HepG2 (cell line): Measurements from ENCODE around the gene PXK. TPM values are rescaled to one million over a fixed set of nuclear protein-coding genes. Genes with fewer than 3 reads are reported as not detected.

Experiments used
- ARID2 ChIP-seq: sonication (generic); formaldehyde crosslinking; IDR thresholded peaks from 2 replicates; pipeline ENCODE4 v1.8.1; 2022; ENCODE audit warnings: mild to moderate bottlenecking, missing genetic modification reagents, borderline replicate concordance
- ELF1 ChIP-seq: sonication (generic); formaldehyde crosslinking; IDR thresholded peaks from 2 replicates; pipeline ENCODE4 v1.4.0; 2020; ENCODE audit warnings: missing genetic modification reagents
- FOXK1 ChIP-seq: sonication (generic); formaldehyde crosslinking; IDR thresholded peaks from 2 replicates; pipeline ENCODE4 v1.4.0; 2020; ENCODE audit warnings: low read depth, missing genetic modification reagents, borderline replicate concordance
- GTF2F1 ChIP-seq: fragments of 150-350 bp; IDR thresholded peaks from 2 replicates; pipeline ENCODE4 v1.6.1; 2014; ENCODE audit warnings: low read length
- HCFC1 ChIP-seq: fragments of 150-350 bp; IDR thresholded peaks from 2 replicates; pipeline ENCODE4 v1.6.1; 2014; ENCODE audit warnings: low read depth, low read length
- HDAC1 ChIP-seq: sonication (generic); formaldehyde crosslinking; IDR thresholded peaks from 2 replicates; pipeline ENCODE4 v1.5.1; 2020; ENCODE audit warnings: mild to moderate bottlenecking, missing genetic modification reagents
- HMG20B ChIP-seq: conservative IDR thresholded peaks from 2 replicates; pipeline ENCODE4 v1.6.1; 2016; ENCODE audit warnings: missing genetic modification reagents, missing compliant biosample characterization
- IKZF1 ChIP-seq: fragments of 450-650 bp; IDR thresholded peaks from 2 replicates; pipeline ENCODE4 v1.7.1; 2016
- LCORL ChIP-seq, 2 experiments: fragments of 450-650 bp in 1 of 2; sonication (generic) in 1 of 2; formaldehyde crosslinking in 1 of 2; IDR thresholded peaks; 2 replicates each; pipeline versions ENCODE4 v1.5.0 to v1.6.1; 2017 to 2020; ENCODE audit warnings: antibody characterized with exemption in 1 of 2, missing genetic modification reagents in 1 of 2
- PITX1 ChIP-seq: sonication (generic); formaldehyde crosslinking; IDR thresholded peaks from 2 replicates; pipeline ENCODE4 v1.5.1; 2020; ENCODE audit warnings: mild to moderate bottlenecking, missing genetic modification reagents
- PPARG ChIP-seq: conservative IDR thresholded peaks from 2 replicates; pipeline ENCODE4 v1.6.1; 2016; ENCODE audit warnings: missing biosample characterization, missing genetic modification reagents
- RFX3 ChIP-seq: IDR thresholded peaks from 2 replicates; pipeline ENCODE4 v1.6.1; 2016; ENCODE audit warnings: missing biosample characterization, missing genetic modification reagents
- SP4 ChIP-seq: sonication (generic); formaldehyde crosslinking; IDR thresholded peaks from 2 replicates; pipeline ENCODE4 v1.8.1; 2023; ENCODE audit warnings: mild to moderate bottlenecking, missing genetic modification reagents
- SRF ChIP-seq: IDR thresholded peaks from 2 replicates; pipeline ENCODE4 v1.6.1; 2011; ENCODE audit warnings: mild to moderate bottlenecking, low read depth, low read length, moderate library complexity
- TRIM24 ChIP-seq: sonication (generic); formaldehyde crosslinking; IDR thresholded peaks from 2 replicates; pipeline ENCODE4 v1.8.0; 2022; ENCODE audit warnings: mild to moderate bottlenecking, missing genetic modification reagents
- ZNF10 ChIP-seq: sonication (generic); formaldehyde crosslinking; IDR thresholded peaks from 2 replicates; pipeline ENCODE4 v1.4.0; 2020; ENCODE audit warnings: mild to moderate bottlenecking, low read depth, missing genetic modification reagents, borderline replicate concordance
- ZNF362 ChIP-seq: sonication (generic); formaldehyde crosslinking; IDR thresholded peaks from 2 replicates; pipeline ENCODE4 v1.4.0; 2020; ENCODE audit warnings: missing genetic modification reagents, mild to moderate bottlenecking, borderline replicate concordance
- ZNF615 ChIP-seq: sonication (generic); formaldehyde crosslinking; IDR thresholded peaks from 2 replicates; pipeline ENCODE4 v1.5.0; 2020; ENCODE audit warnings: mild to moderate bottlenecking, missing genetic modification reagents, borderline replicate concordance
- ZNF75D ChIP-seq: sonication (generic); formaldehyde crosslinking; IDR thresholded peaks from 2 replicates; pipeline ENCODE4 v1.8.1; 2023; ENCODE audit warnings: missing genetic modification reagents, mild to moderate bottlenecking, borderline replicate concordance
- ZNF772 ChIP-seq: sonication (generic); formaldehyde crosslinking; IDR thresholded peaks from 2 replicates; pipeline ENCODE4 v1.5.0; 2020; ENCODE audit warnings: mild to moderate bottlenecking, missing genetic modification reagents
- polyA plus RNA-seq, 8 experiments: library from polyadenylated mRNA; depleted of rRNA in 3 of 8; stranded (reverse) in 7 of 8; unstranded in 1 of 8; fragments of >200 nt; fragmentation: Illumina TruSeq in 4 of 8; extraction: Trizol in 4 of 8; gene quantifications; 2 replicates each; pipeline versions ENCODE4 v1.2.1 to v1.2.3, GENCODE V29; 2011 to 2016; ENCODE audit warnings: low read depth in 4 of 8, missing spikeins in 1 of 8, mixed read lengths in 1 of 8; ENCODE audit not compliant: insufficient read depth in 1 of 8
- total RNA-seq, 5 experiments: library from RNA; depleted of rRNA; stranded (reverse); fragments of >200 nt; fragmentation: Illumina TruSeq; extraction: Trizol; gene quantifications; 2 replicates each; pipeline ENCODE4 v1.2.3, GENCODE V29; 2016; ENCODE audit warnings: low read depth in 1 of 5
- TF ChIP-seq, protein P1 (sequence below): sonication (generic); formaldehyde crosslinking; IDR thresholded peaks from 2 replicates; pipeline ENCODE4 v1.4.0; 2020; ENCODE audit warnings: missing genetic modification reagents, borderline replicate concordance
- TF ChIP-seq, protein P2 (sequence below): sonication (generic); formaldehyde crosslinking; IDR thresholded peaks from 2 replicates; pipeline ENCODE4 v1.9.0; 2021; ENCODE audit warnings: missing genetic modification reagents, mild to moderate bottlenecking, borderline replicate concordance
- TF ChIP-seq, protein P3 (sequence below): sonication (generic); formaldehyde crosslinking; IDR thresholded peaks from 2 replicates; pipeline ENCODE4 v1.4.0; 2020; ENCODE audit warnings: missing genetic modification reagents

Gene PXK
- total and polyA plus RNA-seq, 2 of the 13 experiments (the other 11 are each of a cell fraction or from before 2014, with no cell fraction given), result 6.4 to 18.6 TPM

DNA sequence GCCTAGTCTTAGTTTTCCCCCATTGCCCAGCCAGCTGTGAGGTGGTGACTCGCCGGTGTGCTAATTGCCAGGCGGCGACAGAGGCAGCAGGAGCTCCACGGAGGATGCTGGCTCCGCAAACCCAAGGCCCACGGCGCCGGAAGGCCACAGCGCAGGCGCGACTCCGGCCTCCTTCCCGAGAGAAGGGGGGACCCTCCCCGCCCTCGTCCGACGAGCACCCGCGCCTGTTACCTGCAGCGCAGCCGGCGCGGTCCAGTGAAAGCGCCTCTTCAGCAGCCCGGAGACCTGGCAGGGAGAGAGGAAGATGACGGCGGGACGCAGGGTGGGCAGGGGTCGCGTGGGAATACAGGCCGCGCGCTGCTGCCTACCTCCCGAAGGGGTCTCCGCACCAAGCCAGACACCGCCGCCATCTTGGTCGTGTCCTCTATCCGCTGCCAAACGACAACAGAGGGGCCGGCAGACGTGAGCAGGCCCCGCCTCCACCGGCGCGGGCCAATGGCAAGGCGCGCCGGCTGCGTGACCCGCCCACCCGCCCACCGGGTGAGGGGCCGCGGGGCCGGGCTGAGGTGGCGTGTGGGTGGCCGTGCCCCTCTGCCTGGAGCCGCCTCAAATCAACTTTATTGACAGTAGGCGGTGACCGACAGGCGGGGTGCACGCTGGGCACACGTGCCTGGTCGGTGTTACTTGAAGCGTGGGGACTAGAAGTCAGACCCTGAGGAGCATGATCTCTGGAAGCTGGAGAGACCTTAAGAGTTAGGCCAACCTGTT is 100.9 kb downstream of the PXK start, which contains the start of gene PDHB (continued):
- TF ChIP-seq HDAC1 (CRISPR knock-in tag) (peak; percentile 74), PITX1 (CRISPR knock-in tag) (peak; percentile 41; the same call in 1 of the 2 replicates), ELF1 (CRISPR knock-in tag) (no peak), FOXK1 (CRISPR knock-in tag) (peak; percentile 77), TRIM24 (no peak), ZNF75D (CRISPR knock-in tag) (peak; percentile 65; the same call in 1 of the 2 replicates), ZNF615 (CRISPR knock-in tag) (no peak), RFX3 (CRISPR knock-in tag) (no peak), ZNF10 (CRISPR knock-in tag) (no peak), ZNF772 (CRISPR knock-in tag) (peak; percentile 94), LCORL (IDR thresholded peaks at IDR 0.05) (no peak), LCORL (CRISPR knock-in tag; IDR thresholded peaks at IDR 0.05) (peak; percentile 82), ZNF362 (CRISPR knock-in tag) (peak; percentile 52; the same call in 1 of the 2 replicates), HCFC1 (peak; percentile 2; the same call in 1 of the 2 replicates), ARID2 (CRISPR knock-in tag) (peak; percentile 88), HMG20B (CRISPR knock-in tag) (no peak; the same call in 1 of the 2 replicates), IKZF1 (no peak), SRF (no peak), SP4 (CRISPR knock-in tag) (peak; percentile 58), GTF2F1 (no peak), PPARG (CRISPR knock-in tag) (peak; percentile 54; the same call in 1 of the 2 replicates)
- TF ChIP-seq, protein P1, sequence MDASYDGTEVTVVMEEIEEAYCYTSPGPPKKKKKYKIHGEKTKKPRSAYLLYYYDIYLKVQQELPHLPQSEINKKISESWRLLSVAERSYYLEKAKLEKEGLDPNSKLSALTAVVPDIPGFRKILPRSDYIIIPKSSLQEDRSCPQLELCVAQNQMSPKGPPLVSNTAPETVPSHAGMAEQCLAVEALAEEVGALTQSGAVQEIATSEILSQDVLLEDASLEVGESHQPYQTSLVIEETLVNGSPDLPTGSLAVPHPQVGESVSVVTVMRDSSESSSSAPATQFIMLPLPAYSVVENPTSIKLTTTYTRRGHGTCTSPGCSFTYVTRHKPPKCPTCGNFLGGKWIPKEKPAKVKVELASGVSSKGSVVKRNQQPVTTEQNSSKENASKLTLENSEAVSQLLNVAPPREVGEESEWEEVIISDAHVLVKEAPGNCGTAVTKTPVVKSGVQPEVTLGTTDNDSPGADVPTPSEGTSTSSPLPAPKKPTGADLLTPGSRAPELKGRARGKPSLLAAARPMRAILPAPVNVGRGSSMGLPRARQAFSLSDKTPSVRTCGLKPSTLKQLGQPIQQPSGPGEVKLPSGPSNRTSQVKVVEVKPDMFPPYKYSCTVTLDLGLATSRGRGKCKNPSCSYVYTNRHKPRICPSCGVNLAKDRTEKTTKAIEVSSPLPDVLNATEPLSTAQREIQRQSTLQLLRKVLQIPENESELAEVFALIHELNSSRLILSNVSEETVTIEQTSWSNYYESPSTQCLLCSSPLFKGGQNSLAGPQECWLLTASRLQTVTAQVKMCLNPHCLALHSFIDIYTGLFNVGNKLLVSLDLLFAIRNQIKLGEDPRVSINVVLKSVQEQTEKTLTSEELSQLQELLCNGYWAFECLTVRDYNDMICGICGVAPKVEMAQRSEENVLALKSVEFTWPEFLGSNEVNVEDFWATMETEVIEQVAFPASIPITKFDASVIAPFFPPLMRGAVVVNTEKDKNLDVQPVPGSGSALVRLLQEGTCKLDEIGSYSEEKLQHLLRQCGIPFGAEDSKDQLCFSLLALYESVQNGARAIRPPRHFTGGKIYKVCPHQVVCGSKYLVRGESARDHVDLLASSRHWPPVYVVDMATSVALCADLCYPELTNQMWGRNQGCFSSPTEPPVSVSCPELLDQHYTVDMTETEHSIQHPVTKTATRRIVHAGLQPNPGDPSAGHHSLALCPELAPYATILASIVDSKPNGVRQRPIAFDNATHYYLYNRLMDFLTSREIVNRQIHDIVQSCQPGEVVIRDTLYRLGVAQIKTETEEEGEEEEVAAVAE, result peak; percentile 85
- TF ChIP-seq, protein P2, sequence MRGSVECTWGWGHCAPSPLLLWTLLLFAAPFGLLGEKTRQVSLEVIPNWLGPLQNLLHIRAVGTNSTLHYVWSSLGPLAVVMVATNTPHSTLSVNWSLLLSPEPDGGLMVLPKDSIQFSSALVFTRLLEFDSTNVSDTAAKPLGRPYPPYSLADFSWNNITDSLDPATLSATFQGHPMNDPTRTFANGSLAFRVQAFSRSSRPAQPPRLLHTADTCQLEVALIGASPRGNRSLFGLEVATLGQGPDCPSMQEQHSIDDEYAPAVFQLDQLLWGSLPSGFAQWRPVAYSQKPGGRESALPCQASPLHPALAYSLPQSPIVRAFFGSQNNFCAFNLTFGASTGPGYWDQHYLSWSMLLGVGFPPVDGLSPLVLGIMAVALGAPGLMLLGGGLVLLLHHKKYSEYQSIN (CRISPR knock-in tag), result no peak; the same call in 1 of the 2 replicates
- TF ChIP-seq, protein P3, sequence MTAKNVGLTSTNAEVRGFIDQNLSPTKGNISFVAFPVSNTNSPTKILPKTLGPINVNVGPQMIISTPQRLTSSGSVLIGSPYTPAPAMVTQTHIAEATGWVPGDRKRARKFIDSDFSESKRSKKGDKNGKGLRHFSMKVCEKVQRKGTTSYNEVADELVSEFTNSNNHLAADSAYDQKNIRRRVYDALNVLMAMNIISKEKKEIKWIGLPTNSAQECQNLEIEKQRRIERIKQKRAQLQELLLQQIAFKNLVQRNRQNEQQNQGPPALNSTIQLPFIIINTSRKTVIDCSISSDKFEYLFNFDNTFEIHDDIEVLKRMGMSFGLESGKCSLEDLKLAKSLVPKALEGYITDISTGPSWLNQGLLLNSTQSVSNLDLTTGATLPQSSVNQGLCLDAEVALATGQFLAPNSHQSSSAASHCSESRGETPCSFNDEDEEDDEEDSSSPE, result peak; percentile 91
